GM18858 (cell line): ENCODE measurements around the gene KAZN.

Experiments used
- ATAC-seq: cut with Tn5 transposase; IDR thresholded peaks from one replicate; pipeline ENCODE4 v1.9.1; 2021; ENCODE audit not compliant: unreplicated experiment

KAZN gene

GRCh38 chr1:15094719-15095495 is 496.4 kb downstream of the KAZN start:
- ATAC-seq, result no peak

DNA sequence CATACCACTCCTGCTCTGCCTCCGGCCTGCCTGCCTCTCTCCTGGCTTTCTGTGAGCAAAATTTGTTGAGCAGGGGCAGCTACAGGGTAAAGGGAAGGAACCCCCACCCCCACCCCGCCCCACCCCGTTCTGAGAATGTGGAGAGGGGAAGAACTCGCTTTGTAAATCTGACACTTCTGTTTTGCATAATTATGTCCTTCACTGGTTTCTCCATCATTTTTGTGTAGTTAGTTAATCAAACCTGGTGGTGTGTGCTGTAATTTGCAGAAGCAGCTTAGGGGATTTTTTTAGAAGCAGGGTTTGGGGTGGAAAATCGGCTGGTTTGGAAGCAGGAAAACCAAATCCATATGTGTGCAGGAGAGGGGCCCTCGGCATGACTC is 497.0 kb downstream of the KAZN start:
- no peak for ATAC-seq

DNA sequence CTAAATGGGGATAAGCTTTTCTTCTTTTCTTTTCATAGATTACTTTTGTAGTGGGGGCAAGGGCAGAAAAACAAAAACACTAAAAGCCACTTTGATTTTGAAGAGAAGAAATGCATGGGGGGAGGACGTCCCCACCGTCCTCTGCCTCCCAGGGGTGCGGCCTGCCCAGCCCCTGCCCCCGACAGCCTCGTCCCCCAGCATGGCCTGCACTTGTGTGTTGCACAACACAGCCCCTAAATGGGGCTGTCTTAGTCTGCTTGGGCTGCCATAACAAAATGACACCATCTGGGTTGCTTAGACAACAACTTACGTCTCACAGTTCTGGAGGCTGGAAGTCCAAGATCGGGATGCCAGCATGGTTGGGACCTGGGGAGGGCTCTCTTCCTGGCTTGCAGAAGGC is 497.8 kb downstream of the KAZN start:
- ATAC-seq, result no peak

GRCh38 chr1:15098176-15099125 is 500.0 kb downstream of the KAZN start:
- no peak for ATAC-seq

DNA sequence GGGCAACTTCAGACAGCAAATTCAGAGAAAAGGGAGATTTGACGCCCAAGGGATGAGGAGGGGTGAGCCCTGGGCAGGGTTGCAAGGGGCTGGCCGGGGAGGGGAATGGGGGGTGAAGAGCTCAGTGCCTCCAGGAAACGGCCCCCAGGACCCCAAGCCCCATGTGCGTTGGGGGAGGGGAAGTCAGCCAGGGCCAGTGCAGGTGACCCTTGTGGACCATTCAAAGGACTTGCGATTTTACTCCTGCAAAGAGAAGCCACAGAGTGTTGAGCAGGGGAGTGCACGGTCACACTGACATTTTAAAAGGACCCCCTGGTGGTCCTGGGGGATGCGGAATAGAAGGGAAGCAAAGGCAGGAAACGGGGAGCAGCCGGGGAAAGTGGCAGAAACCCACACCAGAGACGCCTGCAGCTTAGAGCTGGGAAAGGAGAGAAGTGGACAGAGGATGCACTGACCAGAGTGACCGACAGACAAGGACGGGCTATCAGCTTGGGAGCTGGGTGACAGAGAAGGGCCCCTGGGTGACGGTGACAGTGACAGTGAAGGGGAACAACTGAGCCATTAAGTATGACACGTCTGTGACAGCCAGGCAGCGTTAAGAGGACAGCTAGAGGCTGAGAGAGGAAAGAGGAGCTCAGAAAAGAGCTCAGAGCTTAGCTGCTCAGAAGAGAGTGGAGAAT is 501.1 kb downstream of the KAZN start:
- no peak for ATAC-seq

DNA sequence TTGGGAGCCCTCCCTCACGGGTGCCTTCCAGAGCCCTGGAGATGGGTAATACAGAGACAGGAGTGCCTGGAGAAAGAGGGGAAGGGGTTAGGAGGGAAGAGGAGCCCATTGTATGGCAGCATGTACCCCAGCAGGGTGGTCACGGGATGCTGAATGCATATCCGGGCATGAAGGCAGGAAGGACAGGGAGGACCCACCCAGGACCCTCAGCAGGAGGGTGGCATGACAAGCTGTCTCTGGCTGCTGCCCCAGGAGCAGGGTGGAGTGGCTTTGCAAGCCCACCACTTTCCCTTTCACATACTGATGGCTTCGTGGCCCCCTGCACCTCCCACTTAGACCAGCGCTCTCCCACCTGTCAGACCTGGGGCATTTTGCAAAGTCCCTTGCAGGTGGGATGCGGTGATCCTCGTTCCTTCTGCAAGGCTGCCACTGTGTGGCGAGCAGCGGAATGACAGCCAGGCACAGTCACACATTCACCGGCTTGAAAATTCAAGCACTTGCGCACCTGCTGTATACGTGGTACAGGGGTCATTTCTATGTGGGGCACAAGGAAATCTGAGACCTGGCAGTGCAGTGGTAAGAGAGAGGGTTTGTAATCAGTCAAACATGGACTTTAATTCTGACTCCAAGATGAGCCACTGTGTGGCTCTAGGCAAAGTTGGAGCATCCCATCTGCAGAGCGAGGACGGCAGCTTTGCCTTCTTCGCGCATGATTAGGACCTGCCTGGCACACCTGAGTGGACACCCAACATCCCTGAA is 501.8 kb downstream of the KAZN start:
- ATAC-seq, result no peak

GRCh38 chr1:15100880-15101760 is 502.6 kb downstream of the KAZN start:
- ATAC-seq, result no peak

GRCh38 chr1:15101801-15102200 is 503.3 kb downstream of the KAZN start:
- ATAC-seq, result no peak

- no peak for ATAC-seq
These were observed 504.2 kb downstream of the KAZN start for GRCh38 chr1:15102646-15103045.

DNA sequence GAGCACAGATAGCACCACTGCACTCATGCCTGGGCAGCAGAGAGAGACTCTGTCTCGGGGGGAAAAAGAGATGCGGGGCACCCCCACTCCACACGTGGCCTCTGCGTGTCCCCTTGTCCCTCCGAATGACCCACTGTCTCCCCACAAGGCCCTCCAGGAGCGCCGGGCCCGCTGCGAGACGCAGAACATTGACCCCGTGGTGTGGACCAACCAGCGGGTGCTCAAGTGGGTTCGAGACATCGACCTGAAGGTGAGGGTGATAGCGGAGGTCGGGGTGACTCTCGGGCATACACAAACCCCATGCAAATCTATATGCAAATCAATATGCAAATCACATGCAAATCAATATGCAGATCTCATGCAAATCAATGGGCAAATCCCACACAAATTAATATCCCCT is 504.7 kb downstream of the KAZN start:
- ATAC-seq, result no peak

DNA sequence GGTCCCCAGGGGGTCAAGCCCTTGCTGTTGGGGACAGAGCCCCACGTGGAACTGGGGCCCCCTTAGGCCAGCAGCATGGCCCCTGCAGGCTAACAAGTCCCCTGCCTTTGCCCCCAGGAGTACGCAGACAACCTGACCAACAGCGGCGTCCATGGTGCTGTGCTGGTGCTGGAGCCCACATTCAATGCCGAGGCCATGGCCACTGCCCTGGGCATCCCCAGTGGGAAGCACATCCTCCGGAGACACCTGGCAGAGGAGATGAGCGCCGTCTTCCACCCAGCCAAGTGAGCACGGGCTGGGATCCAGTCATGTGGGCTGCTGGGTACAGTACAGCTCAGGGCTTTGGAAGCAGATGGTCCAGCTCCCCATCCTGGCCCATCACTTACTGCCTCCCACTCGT is 505.4 kb downstream of the KAZN start:
- ATAC-seq, result no peak

- no peak for ATAC-seq
These were observed 506.3 kb downstream of the KAZN start for GRCh38 chr1:15104768-15105167.

DNA sequence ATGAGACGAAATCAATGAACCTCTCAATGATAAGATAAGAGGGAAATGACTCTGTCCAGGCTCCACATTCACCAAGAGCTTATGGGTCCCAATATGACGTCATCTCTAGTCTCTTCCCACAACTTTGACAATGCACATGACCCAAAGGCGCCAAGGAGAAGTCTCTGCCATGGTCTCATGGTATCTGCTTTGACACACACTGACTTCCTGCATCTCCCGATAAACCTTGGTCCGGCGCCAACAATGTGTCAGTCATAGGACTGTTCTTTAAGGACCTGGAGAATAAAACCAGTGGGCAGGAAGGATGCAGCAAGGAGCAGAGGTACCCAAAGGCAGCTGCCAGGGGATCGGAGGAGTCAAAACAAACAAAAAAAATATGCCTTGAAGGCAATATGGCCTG is 508.1 kb downstream of the KAZN start:
- no peak for ATAC-seq

GRCh38 chr1:15107058-15107687 is 508.7 kb downstream of the KAZN start:
- no peak for ATAC-seq

- no peak for ATAC-seq
These were observed 509.4 kb downstream of the KAZN start for GRCh38 chr1:15107911-15108310.

DNA sequence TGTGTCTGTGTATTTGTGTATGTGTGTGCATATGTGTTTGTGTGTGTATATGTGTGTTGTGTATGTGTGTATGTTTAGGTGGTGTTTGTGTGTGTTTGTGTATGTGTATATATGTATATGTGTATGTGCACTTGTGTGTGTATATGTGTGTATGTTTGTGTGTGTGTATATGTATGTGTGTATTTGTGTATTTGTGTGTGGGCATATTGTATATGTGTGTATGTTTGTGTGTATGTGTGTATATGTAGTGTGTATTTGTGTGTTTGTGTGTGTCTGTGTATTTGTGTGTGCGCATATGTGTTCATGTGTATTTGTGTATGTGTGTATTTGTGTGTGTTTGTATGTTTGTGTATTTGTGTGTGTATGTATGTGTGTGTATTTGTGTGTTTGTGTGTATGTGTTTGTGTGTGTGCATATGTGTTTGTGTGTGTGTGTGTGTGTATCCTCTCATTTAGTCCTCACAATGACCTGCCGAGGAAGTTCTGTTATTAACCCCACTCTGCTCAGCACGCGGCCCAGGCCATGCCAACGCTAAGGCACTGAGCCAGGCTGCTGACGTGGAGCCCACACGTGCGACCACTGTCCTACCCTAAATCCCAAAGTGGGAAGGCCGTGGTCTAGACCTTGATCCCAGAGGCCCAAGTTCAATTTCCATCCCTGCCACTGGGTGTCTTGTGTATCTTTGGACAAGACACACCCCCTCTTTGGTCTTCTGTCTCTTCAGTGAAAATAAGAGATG is 511.8 kb downstream of the KAZN start:
- ATAC-seq, result no peak

DNA sequence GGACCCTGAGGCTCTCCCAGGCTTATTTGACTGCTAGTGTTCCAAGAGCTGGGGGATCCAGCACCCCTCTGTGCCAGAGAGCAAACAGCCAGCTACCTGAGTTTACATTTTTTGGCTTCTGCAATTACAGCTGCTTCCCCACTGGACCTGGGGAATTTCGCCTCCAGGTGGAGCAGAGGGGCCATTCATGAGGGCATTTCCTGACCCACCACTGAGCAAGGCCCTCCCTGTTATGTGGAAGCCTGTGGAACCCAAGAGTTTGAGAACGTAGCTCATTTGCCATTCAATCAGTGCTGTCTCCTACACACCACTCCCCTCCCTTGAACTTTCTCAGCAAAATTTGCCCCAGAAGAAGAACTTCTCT is 512.4 kb downstream of the KAZN start:
- ATAC-seq, result no peak

- ATAC-seq, result no peak
These were observed 514.7 kb downstream of the KAZN start for GRCh38 chr1:15113146-15113545.

DNA sequence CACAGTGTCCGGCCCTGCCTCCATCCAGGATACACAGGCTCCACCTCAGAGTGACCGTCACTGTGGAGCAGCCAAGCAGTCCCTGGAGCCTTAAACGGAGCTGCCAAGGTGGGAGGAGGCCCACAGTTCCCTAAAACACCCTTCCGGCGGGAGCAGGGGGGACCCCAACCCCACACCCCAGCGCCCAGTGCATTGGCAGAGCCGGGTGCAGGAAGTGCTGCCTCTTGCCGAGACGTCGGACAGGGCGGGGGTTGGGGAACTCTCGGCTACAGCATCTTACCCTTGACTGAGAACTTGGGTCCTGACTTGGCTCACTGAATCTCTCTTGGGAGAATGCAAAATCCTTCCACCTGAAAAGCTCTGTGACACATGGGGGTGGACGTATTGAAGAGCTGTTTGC is 516.4 kb downstream of the KAZN start:
- no peak for ATAC-seq
